ENCODE measurements around the gene COA1.

- TF ChIP-seq CTCF (IDR thresholded peaks at IDR 0.05) (no peak), POLR2A (IDR thresholded peaks at IDR 0.05) (no peak)
These were observed 109.9 kb downstream of the COA1 start for GRCh38 chr7:43619213-43620012.

Data from Peyer's patch (tissue), 4 donors.